LNCaP clone FGC (cell line): Measurements from ENCODE around the gene HECTD1.
"Not testable (repeated sequence)": the region's sequence is repeated elsewhere in the genome, so short reads cannot be mapped to it uniquely, and the experiment has no call there.

Experiments used
- DNase-seq: peaks from one replicate; pipeline ENCODE4 v3.0.0-alpha.2; 2011; ENCODE audit warnings: low read depth
- H3K4me3 ChIP-seq: 2 replicates; pipeline ENCODE4 v1.5.1; 2011; ENCODE audit warnings: mild to moderate bottlenecking, low read depth, low read length, control low read depth
- CTCF ChIP-seq: IDR thresholded peaks from 2 replicates; pipeline ENCODE4 v1.5.1; 2012; ENCODE audit warnings: mild to moderate bottlenecking; ENCODE audit not compliant: control insufficient read depth, insufficient read depth; ENCODE audit errors: extremely low read depth

The HECTD1 gene

GRCh38 chr14:31208546-31209424, 1.2 kb upstream of the HECTD1 start:
- peak overlapping the region; percentile 85 for H3K4me3 ChIP-seq
- TF ChIP-seq CTCF, result no peak
- no peak for DNase-seq

- peak; percentile 49 for DNase-seq
- no peak for TF ChIP-seq CTCF
- peak overlapping the region; percentile 85 for H3K4me3 ChIP-seq
These were observed 272 bp downstream of the HECTD1 start for GRCh38 chr14:31207287-31207754.

GRCh38 chr14:31206536-31207286, 882 bp downstream of the HECTD1 start:
- H3K4me3 ChIP-seq, result peak overlapping the region; percentile 85
- no peak for TF ChIP-seq CTCF
- no peak for DNase-seq

- TF ChIP-seq CTCF, result no peak
- H3K4me3 ChIP-seq, result peak overlapping the region; percentile 85
- DNase-seq, result peak; percentile 25
These were observed 1.7 kb downstream of the HECTD1 start for GRCh38 chr14:31205681-31206535.

GRCh38 chr14:31204593-31205534, 2.7 kb downstream of the HECTD1 start:
- TF ChIP-seq CTCF, result no peak
- H3K4me3 ChIP-seq, result peak overlapping the region; percentile 85
- no peak for DNase-seq

GRCh38 chr14:31203899-31204592, 3.5 kb downstream of the HECTD1 start:
- not testable (repeated sequence) for H3K4me3 ChIP-seq, DNase-seq
